SK-N-SH (cell line): ENCODE measurements around the gene MIA. TPM values are rescaled to one million over a fixed set of nuclear protein-coding genes. Genes with fewer than 3 reads are reported as not detected.
A peak's percentile ranks its signal among the peaks of the same experiment; 100 is the strongest.

Source experiments
- CTCF ChIA-PET: fragments of 300-600, 350-600 bp; formaldehyde crosslinking; extraction: SDS; loops from one replicate; lab custom pipeline; 2021; lab: Yijun Ruan, JAX
- POLR2A ChIA-PET: fragments of 350-600 bp; sonication (Branson Sonifier 250); formaldehyde crosslinking; extraction: SDS; loops from one replicate; lab custom pipeline; 2020; ENCODE audit warnings: antibody characterized with exemption, inconsistent platforms; lab: Yijun Ruan, JAX
- DNase-seq: peaks from one replicate; pipeline ENCODE4 v3.0.0; 2012
- H2AFZ ChIP-seq: fragments of 200-600 bp; sonication (generic); 2 replicates; pipeline ENCODE4 v1.8.1; 2016; ENCODE audit warnings: antibody characterized with exemption, mild to moderate bottlenecking, low read depth
- H3F3A ChIP-seq: fragments of 200-600 bp; sonication (generic); replicated peaks from 2 replicates; pipeline ENCODE3; 2016; ENCODE audit warnings: antibody characterized with exemption, mild to moderate bottlenecking; ENCODE audit not compliant: insufficient read depth
- H3K27ac ChIP-seq, 2 experiments: fragments of 200-500 bp in 1 of 2; fragments of 200-600 bp in 1 of 2; sonication (Bioruptor generic) in 1 of 2; sonication (generic), shearing (Covaris generic) in 1 of 2; 2 replicates each; pipeline versions ENCODE4 v1.5.1 to v1.6.1; 2014 to 2016; ENCODE audit warnings: low read depth in 2 of 2, inconsistent platforms in 1 of 2, low read length in 1 of 2, mild to moderate bottlenecking in 1 of 2, mixed read lengths in 1 of 2
- H3K27me3 ChIP-seq: fragments of 200-600 bp; sonication (generic), shearing (Covaris generic); 2 replicates; pipeline ENCODE4 v1.6.1; 2016; ENCODE audit warnings: mixed run types; ENCODE audit not compliant: insufficient read depth
- H3K36me3 ChIP-seq, 2 experiments: fragments of 200-500 bp in 1 of 2; fragments of 200-600 bp in 1 of 2; sonication (Bioruptor generic) in 1 of 2; sonication (generic) in 1 of 2; replicated peaks in 1 of 2; 2 replicates each; pipeline versions ENCODE3 to v1.5.1; 2014 to 2016; ENCODE audit warnings: low read length in 1 of 2, mild to moderate bottlenecking in 1 of 2; ENCODE audit not compliant: insufficient read depth in 2 of 2, control insufficient read depth in 1 of 2
- H3K4me1 ChIP-seq, 2 experiments: fragments of 200-500 bp in 1 of 2; fragments of 200-600 bp in 1 of 2; sonication (Bioruptor generic) in 1 of 2; sonication (generic), shearing (Covaris generic) in 1 of 2; 2 replicates each; pipeline versions ENCODE4 v1.5.1 to v1.6.1; 2014 to 2016; ENCODE audit warnings: low read depth in 1 of 2, low read length in 1 of 2, mixed run types in 1 of 2; ENCODE audit not compliant: insufficient read depth in 2 of 2, control insufficient read depth in 1 of 2
- H3K4me2 ChIP-seq: fragments of 200-600 bp; sonication (generic), shearing (Covaris generic); 2 replicates; pipeline ENCODE4 v1.6.1; 2017; ENCODE audit warnings: mixed run types
- H3K4me3 ChIP-seq, 2 experiments: fragments of 200-500 bp in 1 of 2; fragments of 200-600 bp in 1 of 2; sonication (Bioruptor generic) in 1 of 2; sonication (generic), shearing (Covaris generic) in 1 of 2; 2 replicates each; pipeline versions ENCODE4 v1.5.1 to v1.8.1; 2014 to 2016; ENCODE audit warnings: low read depth in 2 of 2, inconsistent platforms in 1 of 2, low read length in 1 of 2, mild to moderate bottlenecking in 1 of 2, mixed read lengths in 1 of 2, moderate library complexity in 1 of 2
- H3K79me2 ChIP-seq: fragments of 200-600 bp; sonication (generic); 2 replicates; pipeline ENCODE4 v1.8.1; 2017; ENCODE audit warnings: mild to moderate bottlenecking; ENCODE audit not compliant: insufficient read depth
- H3K9ac ChIP-seq: fragments of 200-600 bp; sonication (generic); 2 replicates; pipeline ENCODE4 v1.6.1; 2017; ENCODE audit warnings: mixed run types
- H3K9me2 ChIP-seq: fragments of 200-600 bp; sonication (generic); 2 replicates; pipeline ENCODE4 v1.6.1; 2017; ENCODE audit warnings: mixed run types
- H3K9me3 ChIP-seq: fragments of 200-600 bp; sonication (generic); 2 replicates; pipeline ENCODE4 v1.6.1; 2017; ENCODE audit warnings: mixed run types, mild to moderate bottlenecking, moderate library complexity
- H4K20me1 ChIP-seq: fragments of 200-600 bp; sonication (generic); 2 replicates; pipeline ENCODE4 v1.6.1; 2017; ENCODE audit warnings: mild to moderate bottlenecking, mixed run types; ENCODE audit not compliant: insufficient read depth
- CHD2 ChIP-seq: fragments of 150-350 bp; IDR thresholded peaks from 2 replicates; pipeline ENCODE4 v1.6.1; 2018; ENCODE audit warnings: low read length; ENCODE audit not compliant: partially characterized antibody
- EP300 ChIP-seq, 2 experiments: IDR thresholded peaks; 2 replicates each; pipeline versions ENCODE4 v1.4.0 to v1.6.1; 2012; ENCODE audit warnings: borderline replicate concordance in 1 of 2, low read depth in 1 of 2, low read length in 1 of 2
- FOSL2 ChIP-seq: IDR thresholded peaks from 2 replicates; pipeline ENCODE4 v1.4.0; 2012; ENCODE audit warnings: low read depth, mild to moderate bottlenecking, moderate library complexity, borderline replicate concordance
- GABPA ChIP-seq: IDR thresholded peaks from 2 replicates; pipeline ENCODE4 v1.4.0; 2012; ENCODE audit warnings: low read depth, mild to moderate bottlenecking
- GATA2 ChIP-seq: sonication (generic); formaldehyde crosslinking; IDR thresholded peaks from 2 replicates; pipeline ENCODE4 v1.5.0; 2020; ENCODE audit warnings: mild to moderate bottlenecking, missing genetic modification reagents
- IRF3 ChIP-seq: fragments of 150-350 bp; IDR thresholded peaks from 2 replicates; pipeline ENCODE4 v1.6.1; 2016; ENCODE audit warnings: mild to moderate bottlenecking, low read depth, low read length
- JUND ChIP-seq: IDR thresholded peaks from 2 replicates; pipeline ENCODE4 v1.4.0; 2012
- NFIC ChIP-seq: IDR thresholded peaks from 2 replicates; pipeline ENCODE4 v1.4.0; 2012; ENCODE audit warnings: borderline replicate concordance
- REST ChIP-seq: IDR thresholded peaks from 2 replicates; pipeline ENCODE4 v1.6.1; 2012; ENCODE audit warnings: mild to moderate bottlenecking, low read depth, low read length, moderate library complexity
- RFX5 ChIP-seq: IDR thresholded peaks from 2 replicates; pipeline ENCODE4 v1.6.1; 2012; ENCODE audit warnings: mild to moderate bottlenecking, improper control_type of control experiment, low read length
- SMC3 ChIP-seq: IDR thresholded peaks from 2 replicates; pipeline ENCODE4 v1.6.1; 2012; ENCODE audit warnings: low read depth, low read length, improper control_type of control experiment
- TEAD4 ChIP-seq: IDR thresholded peaks from 2 replicates; pipeline ENCODE4 v1.4.0; 2012; ENCODE audit warnings: mild to moderate bottlenecking, borderline replicate concordance; ENCODE audit not compliant: insufficient read depth
- WGBS: methylation state at CpG from one replicate; pipeline ENCODE4 v1.1.6; 2017; ENCODE audit warnings: low lambda C conversion rate; 5-methylcytosine and 5-hydroxymethylcytosine counted together
- polyA plus RNA-seq, 3 experiments: library from polyadenylated mRNA; depleted of rRNA; stranded (reverse); fragments of >200 nt; gene quantifications; 2 replicates each; pipeline ENCODE4 v1.2.3, GENCODE V29; 2012

Gene MIA
- polyA plus RNA-seq, 1 of the 3 experiments (the other 2 are of a cell fraction): not detected

- peaks cover 9% of the 10 kb centered on the region for H3F3A ChIP-seq
- H3K9me3 ChIP-seq: no peaks in the 10 kb centered on the region
- peaks cover 57% of the 10 kb centered on the region for H3K79me2 ChIP-seq
- H3K9ac ChIP-seq: peak overlapping the region; percentile 83
- H3K36me3 ChIP-seq: peaks cover 21 to 28% of the 10 kb centered on the region in 2 experiments
- peaks cover 52% of the 10 kb centered on the region for H4K20me1 ChIP-seq
- ChIA-PET CTCF (interaction anchor here (0.9 to 3.7 kb wide), 4 partner anchors 10 to 137 kb away, joined by 3 to 20 read pairs (median 7); partner anchors contain the start of gene RAB4B), POLR2A (interaction anchor here (1.9 to 3.6 kb wide), 2 partner anchors 22 to 49 kb away, joined by 11 to 31 read pairs; partner anchors contain the start of genes ACTMAP, RAB4B and SNRPA)
- TF ChIP-seq CHD2: peak; percentile 14
- TF ChIP-seq REST: no peak
- H3K27ac ChIP-seq: peak overlapping the region; percentile 53 to 81
- peak overlapping the region; percentile 71 to 80 for H3K4me3 ChIP-seq
- no peaks in the 10 kb centered on the region for H3K9me2 ChIP-seq
- peak overlapping the region; percentile 98 for H3K4me2 ChIP-seq
- DNase-seq: peak; percentile 69
- H2AFZ ChIP-seq: no peak overlapping the region
- H3K4me1 ChIP-seq: peaks cover 35 to 50% of the 10 kb centered on the region in 2 experiments; a peak in 2 of 4 replicates
- 6% methylated on average over 23 of the region's 40 CpGs for WGBS
- no peaks in the 10 kb centered on the region for H3K27me3 ChIP-seq
Observed at GRCh38 chr19:40799558-40800338, 24.4 kb downstream of the MIA start.

GRCh38 chr19:40800339-40800996, 25.1 kb downstream of the MIA start:
- H3K4me1 ChIP-seq: peaks cover 35 to 58% of the 10 kb centered on the region in 2 experiments; a peak in 2 of 4 replicates
- H3K9ac ChIP-seq: peak overlapping the region; percentile 83
- ChIA-PET POLR2A (interaction anchor here (0.9 kb wide), 1 partner anchor 23 kb away, joined by 4 read pairs; the partner anchor contains the start of gene RAB4B), CTCF (interaction anchor here (0.9 to 1.3 kb wide), 2 partner anchors 9 to 137 kb away, joined by 3 read pairs; no protein-coding TSS in a partner anchor)
- peaks cover 13% of the 10 kb centered on the region for H3F3A ChIP-seq
- H3K79me2 ChIP-seq: peaks cover 64% of the 10 kb centered on the region
- 74% methylated on average over 21 of the region's 27 CpGs for WGBS
- H2AFZ ChIP-seq: no peak overlapping the region
- H3K4me2 ChIP-seq: peak overlapping the region; percentile 98
- H3K27ac ChIP-seq: peak overlapping the region in 1 of 2 experiments; percentile 53; a peak in 1 of 4 replicates
- no peaks in the 10 kb centered on the region for H3K9me2 ChIP-seq
- DNase-seq: no peak
- H3K27me3 ChIP-seq: no peaks in the 10 kb centered on the region
- H3K36me3 ChIP-seq: peaks cover 21 to 32% of the 10 kb centered on the region in 2 experiments
- H3K9me3 ChIP-seq: no peaks in the 10 kb centered on the region
- TF ChIP-seq JUND (no peak), SMC3 (no peak), GATA2 (no peak), GABPA (no peak), TEAD4 (no peak), CHD2 (no peak), EP300 (IDR thresholded peaks at IDR 0.05; ENCODE audit: borderline replicate concordance in 1 of 2, low read depth in 1 of 2, low read length in 1 of 2) (no peak), FOSL2 (no peak), NFIC (no peak), RFX5 (no peak), IRF3 (no peak)
- TF ChIP-seq, all 33 proteins: peak for 0
- Histone ChIP-seq H3K4me3 (peak overlapping the region; percentile 71 to 80), H4K20me1 (peaks cover 59% of the 10 kb centered on the region)
